HT-29 (cell line): ENCODE measurements around the gene TNNI3. TPM values are rescaled to one million over a fixed set of nuclear protein-coding genes. Genes with fewer than 3 reads are reported as not detected.
A peak's percentile ranks its signal among the peaks of the same experiment; 100 is the strongest.

ENCODE experiments used
- DNase-seq: peaks from one replicate; pipeline ENCODE4 v3.0.0-alpha.2; 2015; ENCODE audit warnings: low spot score
- total RNA-seq: library from RNA; depleted of rRNA; stranded (reverse); fragments of >200 nt; shearing (Covaris generic); gene quantifications from 2 replicates; pipeline ENCODE4 v1.2.3, GENCODE V29; 2014; rRNA removed

TNNI3 gene
- 11.1 and 20.3 TPM in 2 replicates for total RNA-seq

GRCh38 chr19:55157064-55157908, at the start of gene TNNI3:
TSS of gene TNNI3 (minus strand) at chr19:55157732. CDS start at chr19:55157589, 143 bp downstream.
- no peak for DNase-seq

- peak; percentile 99 for DNase-seq
Measured at GRCh38 chr19:55206664-55207500, 49.4 kb upstream of the TNNI3 start.

GRCh38 chr19:55202199-55202598, 44.7 kb upstream of the TNNI3 start:
- peak; percentile 35 for DNase-seq

- no peak for DNase-seq
Measured at GRCh38 chr19:55199620-55200204, 42.2 kb upstream of the TNNI3 start.

GRCh38 chr19:55198651-55199050, 41.1 kb upstream of the TNNI3 start:
- DNase-seq, result no peak

- DNase-seq, result no peak
Measured at GRCh38 chr19:55197528-55197927, 40.0 kb upstream of the TNNI3 start.

- peak; percentile 51 for DNase-seq
Measured at GRCh38 chr19:55196803-55197202, 39.3 kb upstream of the TNNI3 start.

- no peak for DNase-seq
Measured at GRCh38 chr19:55193481-55193880, 35.9 kb upstream of the TNNI3 start.

GRCh38 chr19:55189403-55189835, 31.9 kb upstream of the TNNI3 start:
- no peak for DNase-seq

GRCh38 chr19:55188625-55189024, 31.1 kb upstream of the TNNI3 start:
- DNase-seq, result no peak

- no peak for DNase-seq
Measured at GRCh38 chr19:55186080-55186479, 28.5 kb upstream of the TNNI3 start.

GRCh38 chr19:55181740-55182139, 24.2 kb upstream of the TNNI3 start:
- no peak for DNase-seq

GRCh38 chr19:55179606-55180484, 22.3 kb upstream of the TNNI3 start, which contains the start of gene SYT5:
TSS of gene SYT5 (minus strand) at chr19:55180289. CDS start at chr19:55179041, 1,248 bp downstream.
- no peak for DNase-seq

GRCh38 chr19:55178781-55179599, 21.5 kb upstream of the TNNI3 start:
- DNase-seq, result no peak

- DNase-seq, result peak; percentile 23
Measured at GRCh38 chr19:55176076-55176475, 18.5 kb upstream of the TNNI3 start.

GRCh38 chr19:55175117-55175867, 17.8 kb upstream of the TNNI3 start:
- DNase-seq, result no peak

GRCh38 chr19:55174425-55175116, 17.0 kb upstream of the TNNI3 start:
- no peak for DNase-seq

- peak; percentile 87 for DNase-seq
Measured at GRCh38 chr19:55173714-55174409, 16.3 kb upstream of the TNNI3 start.
